ENCODE results near the gene MPV17.
"Not testable (repeated sequence)": the region's sequence is repeated elsewhere in the genome, so short reads cannot be mapped to it uniquely, and the experiment has no call there.

MPV17 gene

GRCh38 chr2:27296481-27296880 lies 26.4 kb downstream of the MPV17 start:
- no peak for DNase-seq

GRCh38 chr2:27294928-27295327 lies 28.0 kb downstream of the MPV17 start:
- DNase-seq: no peak

DNA sequence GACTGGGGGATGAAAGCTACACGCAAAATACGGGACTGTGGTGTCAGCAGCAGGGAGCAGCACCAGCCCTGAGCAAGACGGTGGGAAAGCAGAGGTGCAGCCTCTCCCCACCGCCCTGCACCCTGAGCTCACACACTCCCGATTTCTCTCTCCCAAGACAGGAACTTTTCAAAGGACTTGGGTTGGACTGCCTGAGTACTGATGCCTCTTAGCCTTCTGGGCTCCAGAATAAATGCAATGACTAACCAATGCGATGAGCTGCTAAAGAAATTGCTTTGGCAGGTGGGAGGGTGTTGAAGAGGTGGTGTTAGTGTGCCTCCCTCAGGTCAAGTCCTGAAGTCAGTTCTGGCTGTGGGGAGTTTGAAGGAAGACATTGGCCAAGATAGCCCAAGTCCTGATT lies 31.0 kb downstream of the MPV17 start:
- DNase-seq: no peak

- DNase-seq: no peak
Observed at GRCh38 chr2:27290549-27290948, 32.3 kb downstream of the MPV17 start.

DNA sequence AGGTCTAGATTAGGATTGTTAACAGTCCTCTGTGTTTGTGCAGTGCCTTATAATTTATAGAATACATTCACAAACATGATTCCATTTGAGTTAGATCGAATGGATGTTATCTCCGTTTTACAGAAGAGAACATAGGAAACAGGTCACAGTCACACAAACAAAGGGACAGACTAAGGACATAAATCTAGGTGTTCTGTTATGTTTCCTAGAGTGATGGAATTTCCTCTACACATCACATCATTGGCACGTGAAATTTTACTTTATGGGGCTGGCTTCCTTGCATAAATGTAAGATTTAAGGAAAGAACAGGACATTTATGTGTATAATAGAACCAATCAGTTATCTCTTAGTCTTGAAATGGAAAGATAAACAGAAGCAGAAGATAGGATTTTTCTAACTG lies 34.3 kb downstream of the MPV17 start:
- no peak for DNase-seq

- no peak for DNase-seq
Observed at GRCh38 chr2:27285481-27285880, 37.4 kb downstream of the MPV17 start.

DNA sequence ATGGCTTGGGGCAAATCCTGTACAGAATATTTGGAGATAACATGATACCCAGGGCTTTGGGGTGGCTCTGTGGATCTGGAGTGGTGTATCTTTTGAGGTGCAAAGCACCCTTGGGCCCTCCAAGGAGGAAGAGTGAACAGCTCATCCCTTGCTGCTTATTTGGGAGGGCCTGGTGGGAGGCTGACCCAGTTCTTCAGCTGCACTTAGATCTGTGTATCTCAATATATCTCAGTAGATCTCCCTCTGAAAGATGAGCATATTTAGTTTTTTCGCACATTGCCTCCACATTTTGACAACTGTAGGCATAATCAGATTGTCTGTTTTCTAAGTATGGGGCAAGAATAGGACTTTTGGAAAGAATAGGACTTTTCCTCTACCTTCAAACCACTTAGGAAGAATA lies 37.9 kb downstream of the MPV17 start:
- no peak for DNase-seq

- DNase-seq: no peak
Observed at GRCh38 chr2:27282892-27283291, 40.0 kb downstream of the MPV17 start.

DNA sequence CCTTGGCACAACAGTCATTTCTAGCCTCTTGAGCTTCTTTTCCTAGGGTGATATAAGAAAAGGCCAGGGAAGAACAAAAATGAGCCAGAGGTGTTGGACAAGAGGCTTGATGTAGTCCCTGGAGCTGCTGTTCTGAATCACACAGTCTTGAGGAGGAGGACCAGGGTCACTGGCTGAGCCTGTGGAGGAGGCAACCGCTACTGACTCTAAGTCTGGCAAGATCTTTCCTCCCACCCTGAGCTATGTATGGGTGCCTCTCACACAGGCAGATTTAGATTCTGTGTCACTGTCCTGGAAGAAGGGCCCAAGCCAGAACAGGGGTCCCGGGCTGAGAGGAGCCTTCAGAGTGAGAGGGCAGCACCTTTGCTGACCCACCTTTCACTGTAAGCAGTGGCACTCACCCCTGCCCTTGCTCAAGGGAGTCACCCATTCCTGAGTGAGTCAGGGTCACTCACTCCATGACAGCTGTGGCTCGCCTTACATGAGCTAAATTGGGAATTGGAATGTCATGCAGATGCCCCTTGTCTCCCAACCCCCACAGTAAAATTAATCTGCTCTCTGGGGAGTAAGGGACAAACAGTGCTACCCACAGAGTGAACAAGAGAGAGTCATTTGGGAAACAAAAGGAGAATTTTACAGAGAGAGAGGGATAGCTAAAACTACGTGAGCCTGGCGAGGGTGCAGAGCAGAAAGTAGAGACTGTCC lies 40.9 kb downstream of the MPV17 start, which contains the start of gene TRIM54:
Gene TRIM54, plus strand, starts transcription at position 575 of the 705 bp plus-strand sequence. CDS start 303 bp downstream, outside the sequence.
- no peak for DNase-seq

DNA sequence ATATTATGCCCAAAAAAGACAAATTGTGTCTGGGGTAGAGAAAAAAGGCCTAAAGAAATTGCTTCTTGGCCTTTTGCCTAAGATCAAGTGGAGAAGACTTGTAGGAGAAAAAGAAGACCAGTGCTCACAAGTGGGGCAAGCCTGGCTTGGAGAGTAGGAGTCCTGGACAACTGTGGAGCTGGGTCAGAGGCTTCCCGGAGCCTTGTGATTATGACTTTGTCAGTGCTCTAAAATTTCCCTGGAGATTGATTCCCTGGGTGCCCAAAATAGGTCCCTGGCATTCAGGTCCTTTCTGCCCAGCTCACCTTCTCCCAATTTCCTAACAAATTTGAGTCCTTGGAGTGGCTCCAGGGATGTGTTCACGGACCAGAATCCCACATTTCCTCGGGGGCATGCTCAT lies 41.5 kb downstream of the MPV17 start:
- no peak for DNase-seq

DNA sequence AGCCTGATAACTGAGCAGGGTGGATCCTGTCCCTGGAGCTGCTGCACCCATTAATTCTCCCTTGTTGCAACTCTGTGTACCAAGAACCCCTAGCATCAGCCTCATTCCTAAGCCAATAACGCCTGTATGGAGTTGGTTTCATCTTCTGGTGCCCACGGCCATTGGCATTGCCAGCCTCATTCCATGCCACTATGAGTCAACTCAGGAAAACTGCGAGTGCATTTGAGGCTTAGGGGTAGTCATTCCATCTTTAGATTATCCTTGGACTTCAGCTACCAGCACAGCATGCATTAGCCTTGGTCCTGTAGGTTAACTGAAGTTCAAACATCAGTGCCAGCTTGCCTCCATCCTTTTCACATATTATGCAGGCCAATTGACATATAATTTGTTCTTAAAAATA lies 42.1 kb downstream of the MPV17 start:
- no peak for DNase-seq

DNA sequence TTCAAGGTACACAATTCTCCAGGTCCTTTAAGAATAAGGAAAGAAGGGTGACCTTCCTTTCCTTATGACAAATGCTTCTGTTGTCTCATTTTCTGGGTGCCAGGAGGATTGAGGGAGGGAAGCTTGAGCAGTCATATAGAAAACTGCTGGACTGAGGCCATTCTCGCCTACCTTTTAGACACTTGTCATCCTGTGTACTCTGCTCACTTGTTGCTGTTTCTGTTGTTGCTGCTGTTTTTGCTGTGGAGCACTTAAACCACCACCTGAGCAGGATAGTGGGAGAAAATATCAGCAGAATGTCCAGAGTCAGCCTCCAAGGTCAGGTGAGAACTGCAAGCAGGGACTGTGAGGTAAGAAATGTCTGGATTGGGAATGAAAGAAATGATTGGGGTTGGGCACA lies 44.9 kb downstream of the MPV17 start:
- no peak for DNase-seq

DNA sequence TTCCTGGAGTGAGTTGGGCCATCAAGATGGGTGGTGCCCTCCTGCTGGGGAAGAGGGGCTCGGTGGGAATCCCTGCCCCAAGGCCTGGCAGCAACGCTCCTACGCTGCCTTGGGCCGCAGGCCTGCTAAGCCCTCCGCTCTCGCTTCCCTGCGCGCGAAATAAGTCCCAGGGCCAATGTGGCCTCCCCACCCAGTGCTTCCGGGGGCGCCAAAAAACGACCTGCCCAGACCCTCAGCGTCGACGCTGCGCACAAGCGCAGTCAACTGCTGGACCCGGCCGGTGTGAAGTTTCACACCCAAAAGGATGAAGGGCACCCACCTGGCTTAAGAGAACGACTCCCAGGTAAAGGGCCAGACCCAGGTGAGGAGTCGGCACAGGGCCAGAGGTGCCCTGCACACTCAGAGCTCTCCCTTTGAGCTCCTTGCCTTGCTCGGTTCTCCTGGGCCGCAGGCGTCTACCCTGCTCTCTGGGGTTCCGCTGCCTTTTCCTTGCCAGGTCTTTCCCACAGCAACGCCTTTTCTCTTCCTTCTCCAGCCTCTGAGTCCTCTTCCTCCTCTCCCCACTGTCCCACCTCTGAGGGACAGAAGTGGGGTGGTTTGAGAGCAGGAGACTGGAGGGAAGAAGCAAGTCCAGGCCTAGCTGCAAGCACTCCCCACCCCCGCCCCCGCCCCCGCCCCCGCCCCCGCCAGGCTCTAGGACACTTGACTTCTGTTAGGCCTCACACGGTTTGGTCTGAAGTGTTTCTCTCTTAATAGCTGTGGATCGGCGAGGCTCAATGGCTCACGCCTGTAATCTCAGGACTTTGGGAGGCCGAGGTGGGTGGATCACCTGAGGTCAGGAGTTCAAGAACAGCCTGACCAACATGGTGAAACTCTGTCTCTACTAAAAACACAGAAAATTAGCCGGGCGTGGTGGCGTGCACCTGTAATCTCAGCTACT lies 47.4 kb downstream of the MPV17 start, which contains the start of gene DNAJC5G:
Gene DNAJC5G, plus strand, starts transcription at position 223 of the 940 bp plus-strand sequence. CDS start 1,296 bp downstream, outside the sequence.
- no peak for DNase-seq

DNA sequence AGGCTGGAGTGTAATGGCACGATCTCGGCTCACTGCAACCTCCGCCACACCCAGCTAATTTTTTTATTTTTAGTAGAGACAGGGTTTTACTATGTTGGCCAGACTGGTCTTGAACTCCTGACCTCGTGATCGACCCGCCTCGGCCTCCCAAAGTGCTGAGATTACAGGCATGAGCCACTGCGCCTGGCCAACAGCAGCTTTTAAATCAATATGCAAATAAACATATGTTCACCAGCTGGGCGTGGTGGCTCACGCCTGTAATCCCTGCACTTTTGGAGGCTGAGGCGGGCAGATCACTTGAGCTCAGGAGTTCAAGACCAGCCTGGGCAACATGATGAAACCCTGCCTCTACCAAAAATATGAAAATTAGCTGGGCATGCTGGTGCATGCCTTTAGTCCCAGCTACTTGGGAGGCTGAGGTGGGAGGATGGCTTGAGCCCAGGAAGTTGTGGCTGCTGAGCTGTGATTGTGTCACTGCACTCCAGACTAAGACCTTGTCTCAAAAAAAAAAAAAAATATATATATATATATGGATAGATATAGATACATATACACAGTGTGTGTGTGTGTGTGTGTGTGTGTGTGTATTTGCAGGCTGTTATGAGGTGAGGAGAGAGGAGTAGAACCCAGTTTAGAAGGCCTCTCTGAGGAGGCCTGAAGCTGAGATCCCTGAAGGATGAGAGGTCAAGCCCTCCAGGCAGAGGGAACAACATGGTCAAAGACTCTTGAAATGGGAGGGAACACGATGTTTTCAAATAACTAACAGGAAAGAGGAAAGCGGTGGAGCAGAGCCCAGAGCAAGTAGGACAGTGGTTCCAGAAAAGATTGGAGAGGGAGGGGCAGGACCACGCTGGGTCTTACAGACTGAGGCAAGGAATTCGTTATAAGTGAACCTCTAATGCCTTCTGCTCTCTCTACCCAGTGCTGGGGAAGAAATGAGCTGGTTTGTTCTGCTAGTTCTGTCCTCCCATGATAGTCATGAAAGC lies 50.1 kb downstream of the MPV17 start:
- DNase-seq: not testable (repeated sequence)

GRCh38 chr2:27271631-27272340 lies 51.1 kb downstream of the MPV17 start:
- no peak for DNase-seq

DNA sequence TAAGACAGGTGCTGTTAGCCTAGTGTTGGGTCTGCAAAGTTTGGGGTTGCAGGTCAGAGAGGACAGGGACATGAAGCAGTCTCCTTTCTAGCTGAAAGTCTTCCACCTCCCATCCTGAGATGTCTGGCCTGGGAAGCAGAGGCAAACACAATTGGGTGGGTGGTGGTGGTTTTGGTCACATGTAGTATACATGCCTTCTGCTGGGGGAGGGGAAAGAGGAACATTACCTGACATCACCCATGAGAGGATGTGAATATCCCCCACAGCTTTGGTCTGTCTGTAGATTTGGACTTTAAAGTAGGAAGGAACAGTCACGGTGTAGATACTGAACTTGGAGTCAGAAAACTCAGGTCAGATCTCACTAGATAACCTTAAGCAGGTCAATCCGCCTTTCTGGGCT lies 52.2 kb downstream of the MPV17 start:
- no peak for DNase-seq

DNA sequence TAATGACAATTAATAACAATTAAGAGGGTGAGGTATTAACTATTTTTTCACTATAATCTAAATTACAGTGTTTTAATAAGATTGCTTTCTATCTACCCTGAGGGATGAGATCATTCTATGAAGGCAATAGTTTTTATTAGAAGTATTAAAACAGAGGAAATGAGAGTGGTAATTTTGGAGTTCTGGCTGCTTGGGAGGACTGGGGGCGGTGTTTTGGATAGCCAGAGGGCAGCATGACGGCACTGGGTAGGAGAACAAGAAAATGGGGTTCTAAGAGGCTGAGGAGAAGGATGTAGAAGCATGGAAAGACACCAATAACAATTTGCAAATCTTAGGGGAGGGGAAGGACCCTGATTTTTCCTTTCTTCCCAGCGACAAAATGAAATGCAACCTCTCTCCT lies 52.8 kb downstream of the MPV17 start:
- DNase-seq: no peak

GRCh38 chr2:27268296-27268695 lies 54.6 kb downstream of the MPV17 start:
- not testable (repeated sequence) for DNase-seq

- DNase-seq: no peak
Observed at GRCh38 chr2:27265536-27265870, 57.4 kb downstream of the MPV17 start.

GRCh38 chr2:27264753-27265535 lies 58.0 kb downstream of the MPV17 start:
- peak; percentile 73 for DNase-seq

- DNase-seq: no peak
Observed at GRCh38 chr2:27264253-27264752, 58.6 kb downstream of the MPV17 start.
